Measurements from ENCODE around the gene MYOZ1.
"Not testable (repeated sequence)": the region's sequence is repeated elsewhere in the genome, so short reads cannot be mapped to it uniquely, and the experiment has no call there.

- TF ChIP-seq, protein P1, sequence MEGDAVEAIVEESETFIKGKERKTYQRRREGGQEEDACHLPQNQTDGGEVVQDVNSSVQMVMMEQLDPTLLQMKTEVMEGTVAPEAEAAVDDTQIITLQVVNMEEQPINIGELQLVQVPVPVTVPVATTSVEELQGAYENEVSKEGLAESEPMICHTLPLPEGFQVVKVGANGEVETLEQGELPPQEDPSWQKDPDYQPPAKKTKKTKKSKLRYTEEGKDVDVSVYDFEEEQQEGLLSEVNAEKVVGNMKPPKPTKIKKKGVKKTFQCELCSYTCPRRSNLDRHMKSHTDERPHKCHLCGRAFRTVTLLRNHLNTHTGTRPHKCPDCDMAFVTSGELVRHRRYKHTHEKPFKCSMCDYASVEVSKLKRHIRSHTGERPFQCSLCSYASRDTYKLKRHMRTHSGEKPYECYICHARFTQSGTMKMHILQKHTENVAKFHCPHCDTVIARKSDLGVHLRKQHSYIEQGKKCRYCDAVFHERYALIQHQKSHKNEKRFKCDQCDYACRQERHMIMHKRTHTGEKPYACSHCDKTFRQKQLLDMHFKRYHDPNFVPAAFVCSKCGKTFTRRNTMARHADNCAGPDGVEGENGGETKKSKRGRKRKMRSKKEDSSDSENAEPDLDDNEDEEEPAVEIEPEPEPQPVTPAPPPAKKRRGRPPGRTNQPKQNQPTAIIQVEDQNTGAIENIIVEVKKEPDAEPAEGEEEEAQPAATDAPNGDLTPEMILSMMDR (IDR thresholded peaks at IDR 0.05), result not testable (repeated sequence)
- not testable (repeated sequence) for TF ChIP-seq POLR2A (IDR thresholded peaks at IDR 0.05)
Observed at GRCh38 chr10:73690755-73691154, 49.5 kb upstream of the MYOZ1 start.
